Epithelial cell of alveolus of lung (primary cell): ENCODE data around the gene GDPD5. TPM values are rescaled to one million over a fixed set of nuclear protein-coding genes. Genes with fewer than 3 reads are reported as not detected.

Experiments used
- total RNA-seq: library from RNA; depleted of rRNA; stranded (reverse); fragments of >200 nt; gene quantifications from 2 replicates; pipeline ENCODE4 v1.2.1, GENCODE V29; 2015

Gene GDPD5, protein sequence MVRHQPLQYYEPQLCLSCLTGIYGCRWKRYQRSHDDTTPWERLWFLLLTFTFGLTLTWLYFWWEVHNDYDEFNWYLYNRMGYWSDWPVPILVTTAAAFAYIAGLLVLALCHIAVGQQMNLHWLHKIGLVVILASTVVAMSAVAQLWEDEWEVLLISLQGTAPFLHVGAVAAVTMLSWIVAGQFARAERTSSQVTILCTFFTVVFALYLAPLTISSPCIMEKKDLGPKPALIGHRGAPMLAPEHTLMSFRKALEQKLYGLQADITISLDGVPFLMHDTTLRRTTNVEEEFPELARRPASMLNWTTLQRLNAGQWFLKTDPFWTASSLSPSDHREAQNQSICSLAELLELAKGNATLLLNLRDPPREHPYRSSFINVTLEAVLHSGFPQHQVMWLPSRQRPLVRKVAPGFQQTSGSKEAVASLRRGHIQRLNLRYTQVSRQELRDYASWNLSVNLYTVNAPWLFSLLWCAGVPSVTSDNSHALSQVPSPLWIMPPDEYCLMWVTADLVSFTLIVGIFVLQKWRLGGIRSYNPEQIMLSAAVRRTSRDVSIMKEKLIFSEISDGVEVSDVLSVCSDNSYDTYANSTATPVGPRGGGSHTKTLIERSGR
- 3.6 and 6.2 TPM in 2 replicates for total RNA-seq

DNA sequence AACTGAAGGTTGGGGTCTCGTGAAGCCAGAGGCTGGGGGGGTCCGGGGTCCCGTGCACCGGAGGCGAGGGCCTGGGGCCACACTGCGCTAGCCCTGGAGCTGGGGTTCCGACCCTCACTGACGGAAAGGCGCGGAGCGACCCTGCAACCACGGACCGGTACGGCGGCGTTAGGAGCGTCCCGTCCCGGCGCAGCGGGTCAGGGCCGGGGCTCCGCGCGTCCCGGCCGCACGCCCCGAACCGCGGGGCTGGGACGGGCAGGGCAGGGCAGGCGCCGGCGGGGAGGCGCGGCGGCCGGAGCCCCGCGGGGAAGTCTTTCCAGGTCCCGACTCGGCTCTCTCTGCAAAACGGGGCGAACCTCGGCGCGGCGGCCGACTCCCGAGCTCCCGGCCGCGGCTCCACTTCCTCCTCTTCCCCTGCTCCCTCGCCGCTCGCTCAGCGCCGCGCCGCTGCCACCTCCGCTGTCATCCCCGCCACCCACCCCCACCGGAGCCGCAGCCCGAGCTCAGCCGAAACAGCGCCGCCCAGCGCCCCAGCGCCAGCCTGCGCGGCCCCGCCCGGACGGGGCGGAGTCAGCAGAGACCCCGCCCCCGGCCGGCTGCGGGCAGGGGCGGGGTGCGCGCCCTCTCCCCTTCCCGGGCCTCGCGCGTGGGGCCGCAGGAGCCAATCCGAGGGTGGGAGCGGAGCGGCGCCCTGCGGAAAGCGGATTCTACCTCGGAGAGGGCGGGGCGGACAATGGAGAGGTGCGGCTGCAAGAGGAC, at the start of gene GDPD5:
TSS of gene GDPD5 (minus strand) at position 509 of the 759 bp plus-strand sequence. CDS start 48,206 bp downstream, outside the sequence.

DNA sequence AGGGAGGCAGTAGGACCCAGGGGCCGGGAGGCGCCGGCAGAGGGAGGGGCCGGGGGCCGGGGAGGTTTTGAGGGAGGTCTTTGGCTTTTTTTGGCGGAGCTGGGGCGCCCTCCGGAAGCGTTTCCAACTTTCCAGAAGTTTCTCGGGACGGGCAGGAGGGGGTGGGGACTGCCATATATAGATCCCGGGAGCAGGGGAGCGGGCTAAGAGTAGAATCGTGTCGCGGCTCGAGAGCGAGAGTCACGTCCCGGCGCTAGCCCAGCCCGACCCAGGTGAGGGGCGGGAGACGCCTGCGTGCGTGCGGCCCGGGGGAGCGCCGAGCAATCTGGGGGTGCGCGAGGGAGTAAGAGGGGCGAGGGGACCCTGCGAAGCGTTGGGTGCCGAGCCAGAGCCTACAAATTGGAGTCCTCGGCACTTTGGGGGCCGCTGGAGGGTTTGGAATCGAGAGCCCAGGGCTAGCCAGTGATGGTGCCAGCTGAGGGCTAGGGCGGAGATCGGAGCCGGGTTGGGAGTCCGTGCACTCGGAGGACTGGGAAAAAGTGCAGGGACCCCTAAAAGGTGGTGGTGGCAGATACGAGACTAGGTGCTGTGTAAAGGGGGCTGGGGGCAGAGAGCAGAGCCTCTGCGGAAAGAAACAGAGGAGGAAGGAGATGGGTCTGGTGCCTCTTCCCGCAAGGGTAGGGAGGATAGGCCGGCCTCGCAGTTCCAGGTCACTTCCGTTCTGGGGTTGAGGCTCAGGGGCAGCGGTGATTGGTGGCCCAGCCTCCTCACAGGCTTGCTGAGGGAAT, 36.5 kb upstream of the GDPD5 start, which contains the start of gene SERPINH1:
TSS of gene SERPINH1 (plus strand) at position 206 of the 788 bp plus-strand sequence. CDS start 4,097 bp downstream, outside the sequence.

GRCh38 chr11:75432911-75433321, 92.8 kb downstream of the GDPD5 start, which contains the start of gene KLHL35:
TSS of gene KLHL35 (minus strand) at chr11:75433203. CDS start at chr11:75430629, 2,574 bp downstream.

DNA sequence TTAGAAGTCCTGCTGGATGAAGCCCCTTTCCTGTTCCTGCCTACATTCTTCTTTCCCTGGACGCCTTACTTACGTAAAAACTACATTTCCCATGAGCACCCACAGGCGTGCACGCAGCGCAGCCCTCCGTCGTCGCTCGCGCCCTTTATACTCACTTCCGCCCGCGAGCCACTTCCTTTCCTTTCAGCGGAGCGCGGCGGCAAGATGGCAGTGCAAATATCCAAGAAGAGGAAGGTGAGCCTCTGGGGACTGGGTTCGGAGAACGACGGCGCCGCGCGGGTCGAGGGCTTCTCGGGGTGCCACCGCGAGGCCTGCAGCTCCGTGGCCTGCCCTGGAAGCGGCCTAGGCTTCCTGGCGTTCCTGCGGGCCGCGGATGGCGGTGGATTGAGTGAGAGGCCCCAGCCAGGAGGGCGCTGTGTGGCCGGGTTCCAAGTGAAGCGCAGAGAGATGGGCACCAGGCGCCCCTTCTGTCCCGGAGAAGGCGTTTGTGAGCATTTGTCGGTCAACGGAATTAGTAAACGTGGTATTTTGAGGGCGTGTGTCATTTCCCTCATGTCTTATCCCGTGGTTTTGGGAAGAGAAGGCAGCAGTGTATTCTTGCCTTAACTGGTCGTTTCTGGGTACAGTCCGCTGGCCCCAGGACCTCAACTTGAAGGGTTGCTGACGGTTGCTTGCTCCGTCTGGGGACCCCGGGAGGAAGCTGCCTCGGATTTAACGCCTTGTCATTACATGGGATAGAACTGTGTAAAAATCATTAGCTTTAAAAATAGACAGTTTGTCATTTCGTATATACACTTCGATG, 126.2 kb downstream of the GDPD5 start, which contains the start of gene RPS3:
TSS of gene RPS3 (plus strand) at position 175 of the 802 bp plus-strand sequence. CDS start at position 205, 30 bp downstream.

Other genes starting within 250 kb of the GDPD5 start
- gene ARRB1, start 174.3 kb downstream of the GDPD5 start, total RNA-seq = 15.2 and 19.5 TPM in 2 replicates
- 3,096 and 3,398 TPM in 2 replicates for gene RPS3, start 126.4 kb downstream of the GDPD5 start, total RNA-seq
- 2.5 and 2.6 TPM in 2 replicates for gene KLHL35, start 92.7 kb downstream of the GDPD5 start, total RNA-seq
- gene SERPINH1, start 36.3 kb upstream of the GDPD5 start, total RNA-seq = 2,063 and 2,087 TPM in 2 replicates
- 0.39 and 0.72 TPM in 2 replicates for gene MAP6, start 143.1 kb upstream of the GDPD5 start, total RNA-seq
- not detected in 2 replicates for gene MOGAT2, start 191.9 kb upstream of the GDPD5 start, total RNA-seq
- gene DGAT2, start 242.8 kb upstream of the GDPD5 start, total RNA-seq = 0.64 and 1.8 TPM in 2 replicates